ENCODE measurements around the gene CFAP54.

GRCh38 chr12:96493106-96493505 lies 3.7 kb downstream of the CFAP54 start:
- TF ChIP-seq CTCF (conservative IDR thresholded peaks at IDR 0.05 in 1 of 2, IDR thresholded peaks at IDR 0.05 in 1 of 2; ENCODE audit: low read depth in 1 of 2, low read length in 2 of 2), result no peak
- TF ChIP-seq EZH2 (IDR thresholded peaks at IDR 0.05; ENCODE audit: low read length, missing control alignments), result no peak

Measured in fibroblast of lung (primary cell).